HG03039 (cell line): ENCODE data around the gene POLR3A.
"Not testable (repeated sequence)": the region's sequence is repeated elsewhere in the genome, so short reads cannot be mapped to it uniquely, and the experiment has no call there.

Experiments used
- ATAC-seq: cut with Tn5 transposase; IDR thresholded peaks from one replicate; pipeline ENCODE4 v1.9.1; 2021; ENCODE audit warnings: mild to moderate bottlenecking, moderate library complexity; ENCODE audit not compliant: unreplicated experiment

POLR3A gene

DNA sequence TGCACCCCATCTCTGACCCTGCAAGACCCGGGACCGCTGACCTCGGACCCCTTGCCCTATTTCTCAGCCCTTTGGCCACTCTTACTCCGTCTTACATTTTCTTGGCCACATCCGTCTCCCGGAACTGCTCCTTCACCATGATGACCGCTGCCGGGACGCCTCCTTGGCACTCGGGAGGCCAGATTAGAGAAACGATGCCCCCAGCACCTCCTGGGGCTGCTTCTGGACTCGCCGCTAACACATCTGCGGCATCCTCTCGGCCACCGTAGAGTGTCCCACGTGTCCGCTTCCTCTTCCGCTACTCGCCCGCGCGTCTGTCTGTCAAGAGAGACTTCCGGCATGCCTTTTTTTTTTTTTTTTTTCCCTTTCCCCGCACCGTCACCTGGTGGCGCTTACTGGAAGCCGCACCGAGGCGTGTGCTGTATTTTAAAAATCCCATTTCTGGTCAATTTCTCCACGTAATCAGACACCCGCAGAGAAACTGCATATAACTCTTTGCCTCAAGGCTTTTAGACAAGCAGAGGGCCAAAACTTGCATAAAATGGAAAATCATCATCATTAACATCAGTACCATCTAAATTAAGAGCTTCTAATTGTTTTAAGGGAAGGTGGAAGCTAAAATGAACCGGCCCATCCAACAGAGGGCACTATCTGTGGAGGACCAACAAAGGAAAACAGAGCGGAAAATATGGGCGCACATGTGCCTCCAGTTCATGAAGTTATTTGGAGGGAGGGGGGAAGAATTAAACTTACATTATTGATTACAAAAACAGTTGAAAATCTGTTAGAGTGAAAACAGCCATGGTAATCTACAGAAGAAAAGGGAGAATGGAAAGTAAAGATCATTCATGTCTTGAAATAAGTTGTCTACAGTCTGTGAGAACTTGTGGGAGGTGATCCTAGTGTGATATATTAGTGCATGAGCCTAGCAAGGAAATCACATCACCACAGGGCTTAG is at the start of gene POLR3A:
POLR3A (minus strand) TSS at position 247 of the 958 bp plus-strand sequence; CDS start at position 139, 108 bp downstream.
- peak; percentile 42 for ATAC-seq

DNA sequence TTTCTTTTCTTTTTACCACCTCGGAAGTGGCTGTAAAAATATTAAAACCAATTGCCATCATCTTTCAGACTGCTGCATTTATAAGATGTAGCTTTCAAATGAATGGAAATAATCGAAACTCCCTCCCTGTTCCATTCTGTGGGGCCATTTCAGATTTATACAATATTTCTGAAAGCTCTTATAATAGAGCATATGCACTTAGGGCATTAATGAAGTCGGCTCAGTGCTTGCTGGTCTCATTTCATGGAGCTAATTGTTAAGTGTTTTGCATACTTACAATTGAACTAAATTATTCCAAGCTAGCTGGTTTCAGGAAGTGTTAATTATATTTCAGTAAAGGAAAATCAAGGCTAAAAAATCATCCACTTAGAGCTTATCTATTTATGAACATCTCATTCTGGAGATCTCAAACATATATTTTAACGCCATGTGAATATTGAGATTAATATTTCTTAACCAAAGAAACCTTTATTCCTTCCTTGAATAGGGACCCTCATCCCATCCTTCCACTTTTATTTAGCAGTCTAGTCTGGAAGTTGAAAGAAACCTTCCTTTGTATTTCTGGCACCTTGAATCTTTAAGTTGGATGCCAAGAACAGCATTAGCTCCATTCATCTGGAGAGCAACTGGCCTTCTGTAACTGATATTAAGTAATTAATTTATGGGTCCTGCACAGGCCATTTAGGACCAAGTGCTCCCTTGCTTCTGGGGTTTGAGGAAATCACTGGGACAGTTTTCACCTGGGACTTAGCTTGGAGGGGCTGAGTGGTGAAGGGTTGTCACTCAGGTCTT is 49.4 kb upstream of the POLR3A start:
- no peak for ATAC-seq

DNA sequence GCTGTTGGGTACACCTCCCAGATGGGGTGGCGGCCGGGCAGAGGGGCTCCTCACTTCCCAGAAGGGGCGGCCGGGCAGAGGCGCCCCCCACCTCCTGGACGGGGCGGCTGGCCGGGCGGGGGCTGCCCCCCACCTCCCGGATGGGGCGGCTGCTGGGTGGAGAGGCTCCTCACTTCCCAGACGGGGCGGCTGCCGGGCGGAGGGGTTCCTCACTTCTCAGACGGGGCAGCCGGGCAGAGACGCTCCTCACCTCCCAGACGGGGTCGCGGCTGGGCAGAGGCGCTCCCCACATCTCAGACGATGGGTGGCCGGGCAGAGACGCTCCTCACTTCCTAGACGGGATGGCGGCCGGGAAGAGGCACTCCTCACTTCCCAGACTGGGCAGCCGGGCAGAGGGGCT is 46.5 kb upstream of the POLR3A start:
- not testable (repeated sequence) for ATAC-seq

GRCh38 chr10:78072504-78072903 is 43.2 kb upstream of the POLR3A start:
- no peak for ATAC-seq

DNA sequence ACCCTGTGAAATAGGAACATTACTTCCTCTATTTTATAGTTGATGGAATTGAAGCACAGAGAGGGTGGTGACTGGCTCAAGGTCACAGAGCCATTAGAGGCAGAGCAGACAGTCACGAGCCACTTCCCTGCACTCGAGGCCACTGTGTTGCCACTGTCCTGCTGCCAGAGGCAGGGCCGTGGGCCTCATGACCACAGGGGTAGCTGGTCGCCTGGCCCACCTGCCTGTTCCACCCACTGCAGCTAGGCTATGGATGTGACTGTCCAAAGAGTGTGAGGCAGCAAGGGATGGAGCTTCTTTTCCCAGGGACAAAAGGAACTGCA is 42.5 kb upstream of the POLR3A start:
- no peak for ATAC-seq

- ATAC-seq: no peak
These were observed 42.0 kb upstream of the POLR3A start for GRCh38 chr10:78071140-78071856.

DNA sequence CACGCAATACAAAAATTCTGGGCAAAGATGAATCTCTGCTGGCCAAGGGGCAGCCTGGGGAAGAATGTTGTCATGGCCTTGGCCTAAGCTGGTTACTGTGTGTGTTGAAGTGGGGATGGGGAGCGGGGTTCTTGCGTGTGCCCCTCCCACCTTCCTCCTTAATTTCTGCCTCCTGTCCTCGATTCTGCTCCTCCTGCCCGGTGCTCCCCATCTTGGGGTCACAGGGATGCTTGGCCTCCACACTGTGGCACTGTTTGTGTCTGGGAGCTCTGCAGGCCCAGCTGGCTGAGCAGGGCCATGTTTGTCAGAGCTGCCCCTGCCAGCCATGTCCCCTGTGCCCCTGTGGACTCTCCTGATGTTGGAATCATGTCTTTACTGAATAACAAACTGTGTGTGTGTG is 41.4 kb upstream of the POLR3A start:
- ATAC-seq: no peak

DNA sequence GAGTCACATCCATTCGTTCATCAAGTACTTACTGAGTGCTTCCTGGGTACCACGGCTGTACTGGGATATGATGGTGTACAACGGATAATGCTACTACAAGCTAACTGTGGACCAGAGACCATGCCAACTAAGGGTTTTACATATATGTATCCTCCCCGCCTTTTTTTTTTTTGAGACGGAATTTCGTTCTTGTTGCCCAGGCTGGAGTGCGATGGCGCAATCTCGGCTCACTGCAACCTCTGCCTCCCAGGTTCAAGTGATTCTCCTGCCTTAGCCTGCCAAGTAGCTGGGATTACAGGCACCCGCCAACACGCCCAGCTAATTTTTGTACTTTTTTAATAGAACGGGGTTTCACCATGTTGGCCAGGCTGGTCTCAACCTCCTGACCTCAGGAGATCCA is 40.7 kb upstream of the POLR3A start:
- ATAC-seq: not testable (repeated sequence)

- no peak for ATAC-seq
These were observed 39.8 kb upstream of the POLR3A start for GRCh38 chr10:78069151-78069550.

DNA sequence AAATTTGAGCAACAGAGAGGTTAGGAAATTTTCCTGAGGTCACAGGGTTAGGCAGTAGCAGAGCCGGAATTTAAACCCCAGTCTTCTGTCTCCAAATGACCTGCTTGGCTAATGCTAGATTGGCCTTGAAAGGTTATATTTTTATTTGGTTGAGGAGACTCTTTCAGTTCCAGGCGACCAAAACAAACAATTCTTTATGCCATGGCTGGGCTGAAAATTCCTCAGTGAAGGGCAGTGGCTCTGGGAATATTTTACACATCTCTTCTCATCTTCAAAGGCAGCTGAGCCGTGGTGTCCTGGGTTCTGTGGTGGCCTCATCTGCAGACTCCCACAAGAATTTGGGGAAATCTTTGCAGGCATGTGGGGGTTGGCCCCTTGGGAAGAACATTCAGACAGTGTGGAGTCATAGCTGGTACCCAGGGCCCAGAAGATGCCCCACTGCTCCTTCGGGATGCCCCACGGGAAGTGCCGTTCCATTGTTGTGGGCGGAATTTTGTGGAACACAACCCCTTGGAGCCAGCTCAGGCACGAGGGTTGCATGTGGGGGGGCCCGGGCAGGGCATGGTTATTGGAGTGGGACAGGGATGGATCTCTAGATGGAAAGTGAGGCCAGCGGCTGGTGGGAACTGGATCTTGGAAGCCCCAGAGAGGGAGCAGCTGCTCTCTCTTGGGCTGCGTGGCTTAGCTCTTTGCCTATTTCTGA is 37.6 kb upstream of the POLR3A start:
- ATAC-seq: no peak

GRCh38 chr10:78066012-78066411 is 36.7 kb upstream of the POLR3A start:
- ATAC-seq: no peak

- ATAC-seq: no peak
These were observed 36.3 kb upstream of the POLR3A start for GRCh38 chr10:78065611-78066010.

DNA sequence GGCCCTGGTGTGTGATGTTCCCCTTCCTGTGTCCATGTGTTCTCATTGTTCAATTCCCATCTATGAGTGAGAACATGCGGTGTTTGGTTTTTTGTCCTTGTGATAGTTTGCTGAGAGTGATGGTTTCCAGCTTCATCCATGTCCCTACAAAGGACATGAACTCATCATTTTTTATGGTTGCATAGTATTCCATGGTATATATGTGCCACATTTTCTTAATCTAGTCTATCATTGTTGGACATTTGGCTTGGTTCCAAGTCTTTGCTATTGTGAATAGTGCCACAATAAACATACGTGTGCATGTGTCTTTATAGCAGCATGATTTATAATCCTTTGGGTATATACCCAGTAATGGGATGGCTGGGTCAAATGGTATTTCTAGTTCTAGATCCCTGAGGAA is 35.6 kb upstream of the POLR3A start:
- ATAC-seq: not testable (repeated sequence)

DNA sequence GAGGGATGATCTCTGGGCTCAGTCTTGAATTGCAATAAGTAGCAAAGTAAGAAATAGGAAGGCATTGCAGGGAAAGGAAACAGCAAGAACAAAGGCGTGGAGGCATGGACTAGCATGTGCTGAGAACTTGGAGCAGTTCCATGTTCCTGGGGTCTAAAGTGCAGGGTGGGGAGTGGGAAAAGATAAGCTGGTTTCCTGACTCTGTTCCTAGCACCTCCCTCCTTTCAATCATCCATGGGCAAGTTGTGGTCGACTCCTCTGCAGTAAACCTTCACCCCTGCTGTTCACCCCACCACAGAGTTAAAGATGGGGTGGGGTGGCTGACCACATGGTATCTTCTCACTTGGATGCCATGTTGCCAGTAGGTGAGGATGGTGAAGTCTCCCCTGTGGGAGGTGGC is 33.9 kb upstream of the POLR3A start:
- ATAC-seq: no peak

- ATAC-seq: no peak
These were observed 33.0 kb upstream of the POLR3A start for GRCh38 chr10:78062296-78062695.

DNA sequence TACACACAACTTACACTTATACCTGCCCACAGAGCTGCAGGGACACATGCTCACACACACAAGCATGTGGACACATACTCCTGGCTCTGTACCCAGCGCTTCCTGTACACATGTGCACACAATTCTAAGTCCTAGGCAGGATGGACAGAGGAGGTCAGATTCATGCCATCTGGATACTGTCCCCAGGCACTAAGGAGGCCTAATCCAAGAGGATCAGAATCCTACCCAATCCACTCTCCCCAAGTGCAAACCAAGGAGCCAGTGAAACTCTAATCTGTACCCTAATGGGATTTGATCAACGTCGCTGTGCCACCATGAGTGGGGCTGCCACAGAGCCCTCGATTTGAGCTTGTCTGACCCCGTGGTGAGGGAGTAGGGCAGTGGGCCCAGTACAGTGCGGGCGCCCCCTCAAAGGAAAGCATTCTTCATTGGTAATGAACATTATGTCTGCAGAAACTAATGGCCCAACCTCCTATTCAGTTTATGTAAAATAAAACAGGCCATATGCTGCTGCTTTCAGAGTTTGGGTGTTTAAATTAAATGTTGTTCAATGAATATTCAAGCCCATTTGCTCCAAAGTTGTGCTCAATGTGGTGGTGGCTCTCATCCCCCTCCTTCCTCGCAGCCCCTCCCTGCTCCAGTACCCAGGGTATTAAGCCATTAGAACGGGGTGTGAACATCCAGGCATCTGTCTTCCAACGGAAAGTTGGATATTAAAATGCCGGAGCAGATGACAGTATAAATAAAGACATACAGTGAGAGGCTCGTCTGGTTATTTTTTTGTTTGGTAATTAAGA is 30.8 kb upstream of the POLR3A start:
- ATAC-seq: no peak

DNA sequence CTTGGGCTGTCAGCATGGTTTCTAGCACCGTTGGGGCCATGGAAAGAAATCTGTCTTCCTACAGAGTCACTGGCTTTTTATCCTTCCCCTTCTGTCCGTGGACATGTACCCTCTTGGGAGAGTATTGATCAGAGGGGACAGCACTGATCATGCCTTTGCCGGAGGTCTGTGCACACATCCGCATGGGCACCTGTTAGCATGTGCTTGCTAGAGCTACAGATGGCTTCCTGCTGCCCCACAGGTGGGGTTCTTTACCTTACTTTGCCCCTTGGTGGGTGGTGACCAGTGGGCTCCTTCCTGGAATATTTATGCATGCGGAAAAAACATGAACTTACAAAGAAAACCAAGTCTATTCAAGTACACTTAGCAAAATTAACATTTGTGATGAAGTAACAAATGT is 29.2 kb upstream of the POLR3A start:
- no peak for ATAC-seq

- no peak for ATAC-seq
These were observed 24.0 kb upstream of the POLR3A start for GRCh38 chr10:78053211-78053868.

GRCh38 chr10:78049851-78050250 is 20.5 kb upstream of the POLR3A start:
- ATAC-seq: no peak
